ENCODE measurements around the gene TUBGCP2. TPM values are rescaled to one million over a fixed set of nuclear protein-coding genes. Genes with fewer than 3 reads are reported as not detected.
A peak's percentile ranks its signal among the peaks of the same experiment; 100 is the strongest.

Gene TUBGCP2
- total and polyA plus RNA-seq, 2 of the 13 experiments (the other 11 are each of a cell fraction or from before 2014, with no cell fraction given) = 21.3 to 34.5 TPM

DNA sequence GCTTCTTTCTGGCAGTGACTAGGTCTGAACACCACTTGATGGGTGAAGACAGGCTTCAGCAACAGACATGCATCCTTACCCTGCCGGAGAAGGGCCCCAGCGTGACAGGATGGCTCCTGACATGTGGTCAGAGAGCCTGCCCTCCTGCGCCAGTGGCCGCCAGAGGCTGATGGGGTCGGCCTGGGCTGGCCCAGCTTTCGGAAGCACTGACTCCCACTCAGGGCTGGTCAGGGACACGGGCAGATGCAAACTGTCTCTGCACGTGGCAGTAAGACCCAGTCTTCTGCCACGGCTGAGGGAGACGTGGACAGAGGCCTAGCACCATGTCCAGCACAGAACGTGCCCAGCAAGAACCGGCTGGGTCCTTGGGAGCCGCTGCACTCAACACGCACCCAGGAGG, 10.2 kb downstream of the TUBGCP2 start:
- intact Hi-C loops (cut with micrococcal nuclease; ENCODE audit: unreplicated experiment) (no loop called here), in situ Hi-C loops (cut with HindIII; ENCODE audit: extremely low pct_ligation_motif_present, low pct_unique_long_range_greater_than_20kb) (no loop called here)
- POLR2A ChIA-PET = no interaction called here
- DNase-seq (ENCODE audit: low spot score) (no peak), ATAC-seq (no peak), FAIRE-seq (no peak)
- Histone ChIP-seq H3K4me3 (replicated peaks in 1 of 3; ENCODE audit: insufficient read depth in 1 of 3, low read depth in 2 of 3, low read length in 3 of 3) (no peak overlapping the region), H3K4me2 (ENCODE audit: low read depth, low read length) (no peak overlapping the region), H3K4me1 (ENCODE audit: insufficient read depth, low read length) (no peaks in the 10 kb centered on the region), H3K27me3 (ENCODE audit: control insufficient read depth in 1 of 2, insufficient read depth in 2 of 2, low read length in 2 of 2) (no peaks in the 10 kb centered on the region), H3K36me3 (replicated peaks in 1 of 2; ENCODE audit: control insufficient read depth in 1 of 2, insufficient read depth in 2 of 2, low read length in 2 of 2) (peaks cover 42 to 76% of the 10 kb centered on the region in 2 experiments), H3K9me3 (ENCODE audit: low read length) (no peaks in the 10 kb centered on the region), H4K20me1 (ENCODE audit: insufficient read depth, low read length) (no peaks in the 10 kb centered on the region), H3K27ac (ENCODE audit: extremely low read length, insufficient read depth, low read length) (no peak overlapping the region), H3K9ac (ENCODE audit: insufficient read depth, low read depth, low read length) (no peak overlapping the region), H3K79me2 (ENCODE audit: insufficient read depth, low read length) (peaks cover under 1% of the 10 kb centered on the region), H2AFZ (ENCODE audit: low read length) (no peak overlapping the region)
- WGBS (ENCODE audit: low lambda C conversion rate) = 100% methylated on average over 7 of the region's 14 CpGs
- CTCF ChIA-PET (ENCODE audit: low intra/inter-chr PET ratio, low total read pairs) = no interaction called here
- BruUV-seq (replicated peaks) = no TSS peak
- TF ChIP-seq, protein P1, sequence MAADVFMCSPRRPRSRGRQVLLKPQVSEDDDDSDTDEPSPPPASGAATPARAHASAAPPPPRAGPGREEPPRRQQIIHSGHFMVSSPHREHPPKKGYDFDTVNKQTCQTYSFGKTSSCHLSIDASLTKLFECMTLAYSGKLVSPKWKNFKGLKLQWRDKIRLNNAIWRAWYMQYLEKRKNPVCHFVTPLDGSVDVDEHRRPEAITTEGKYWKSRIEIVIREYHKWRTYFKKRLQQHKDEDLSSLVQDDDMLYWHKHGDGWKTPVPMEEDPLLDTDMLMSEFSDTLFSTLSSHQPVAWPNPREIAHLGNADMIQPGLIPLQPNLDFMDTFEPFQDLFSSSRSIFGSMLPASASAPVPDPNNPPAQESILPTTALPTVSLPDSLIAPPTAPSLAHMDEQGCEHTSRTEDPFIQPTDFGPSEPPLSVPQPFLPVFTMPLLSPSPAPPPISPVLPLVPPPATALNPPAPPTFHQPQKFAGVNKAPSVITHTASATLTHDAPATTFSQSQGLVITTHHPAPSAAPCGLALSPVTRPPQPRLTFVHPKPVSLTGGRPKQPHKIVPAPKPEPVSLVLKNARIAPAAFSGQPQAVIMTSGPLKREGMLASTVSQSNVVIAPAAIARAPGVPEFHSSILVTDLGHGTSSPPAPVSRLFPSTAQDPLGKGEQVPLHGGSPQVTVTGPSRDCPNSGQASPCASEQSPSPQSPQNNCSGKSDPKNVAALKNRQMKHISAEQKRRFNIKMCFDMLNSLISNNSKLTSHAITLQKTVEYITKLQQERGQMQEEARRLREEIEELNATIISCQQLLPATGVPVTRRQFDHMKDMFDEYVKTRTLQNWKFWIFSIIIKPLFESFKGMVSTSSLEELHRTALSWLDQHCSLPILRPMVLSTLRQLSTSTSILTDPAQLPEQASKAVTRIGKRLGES (CRISPR knock-in tag; IDR thresholded peaks at IDR 0.05; ENCODE audit: borderline replicate concordance) = no peak
- TF ChIP-seq RBM22 (optimal IDR thresholded peaks at IDR 0.05; ENCODE audit: low read length) = peak; percentile 31

DNA sequence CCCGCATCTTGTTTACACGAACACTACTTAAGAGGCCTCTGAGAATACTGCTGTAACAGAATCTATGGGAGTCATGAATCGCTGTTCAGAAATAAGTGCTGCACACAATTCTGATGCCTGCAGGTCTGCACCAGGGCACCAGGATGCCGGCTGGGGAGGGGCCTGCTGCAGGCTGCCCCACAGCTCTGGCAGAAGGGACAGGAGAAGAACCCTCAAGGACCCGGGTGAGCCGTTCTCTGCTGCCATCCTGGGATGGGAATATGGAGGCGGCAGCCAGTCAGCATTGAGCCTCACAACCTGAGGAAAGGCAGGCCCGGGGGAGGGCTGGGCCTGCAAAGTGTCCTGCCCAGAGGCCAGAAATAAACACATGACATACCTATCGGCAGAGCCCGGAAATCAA, 11.2 kb downstream of the TUBGCP2 start:
- intact Hi-C loops (cut with micrococcal nuclease; ENCODE audit: unreplicated experiment) = no loop called here
- CTCF ChIA-PET (ENCODE audit: low intra/inter-chr PET ratio, low total read pairs) = no interaction called here
- peaks cover 41 to 78% of the 10 kb centered on the region in 2 experiments for H3K36me3 ChIP-seq (replicated peaks in 1 of 2; ENCODE audit: control insufficient read depth in 1 of 2, insufficient read depth in 2 of 2, low read length in 2 of 2)

More for the DNA sequence above, 11.2 kb downstream of the TUBGCP2 start:
- POLR2A ChIA-PET = no interaction called here
- DNase-seq (ENCODE audit: low spot score) (no peak), ATAC-seq (no peak), FAIRE-seq (no peak)
- Histone ChIP-seq H3K4me1 (ENCODE audit: insufficient read depth, low read length) (no peaks in the 10 kb centered on the region), H3K27ac (ENCODE audit: extremely low read length, insufficient read depth, low read length) (no peak overlapping the region), H3K79me2 (ENCODE audit: insufficient read depth, low read length) (no peaks in the 10 kb centered on the region), H3K27me3 (ENCODE audit: control insufficient read depth in 1 of 2, insufficient read depth in 2 of 2, low read length in 2 of 2) (no peaks in the 10 kb centered on the region), H4K20me1 (ENCODE audit: insufficient read depth, low read length) (no peaks in the 10 kb centered on the region), H3K4me2 (ENCODE audit: low read depth, low read length) (no peak overlapping the region), H3K9ac (ENCODE audit: insufficient read depth, low read depth, low read length) (no peak overlapping the region), H3K4me3 (replicated peaks in 1 of 3; ENCODE audit: insufficient read depth in 1 of 3, low read depth in 2 of 3, low read length in 3 of 3) (no peak overlapping the region), H2AFZ (ENCODE audit: low read length) (no peak overlapping the region), H3K9me3 (ENCODE audit: low read length) (no peaks in the 10 kb centered on the region)
- in situ Hi-C loops (cut with HindIII; ENCODE audit: extremely low pct_ligation_motif_present, low pct_unique_long_range_greater_than_20kb) = no loop called here
- no TSS peak for BruUV-seq (replicated peaks)
- TF ChIP-seq, protein P2, sequence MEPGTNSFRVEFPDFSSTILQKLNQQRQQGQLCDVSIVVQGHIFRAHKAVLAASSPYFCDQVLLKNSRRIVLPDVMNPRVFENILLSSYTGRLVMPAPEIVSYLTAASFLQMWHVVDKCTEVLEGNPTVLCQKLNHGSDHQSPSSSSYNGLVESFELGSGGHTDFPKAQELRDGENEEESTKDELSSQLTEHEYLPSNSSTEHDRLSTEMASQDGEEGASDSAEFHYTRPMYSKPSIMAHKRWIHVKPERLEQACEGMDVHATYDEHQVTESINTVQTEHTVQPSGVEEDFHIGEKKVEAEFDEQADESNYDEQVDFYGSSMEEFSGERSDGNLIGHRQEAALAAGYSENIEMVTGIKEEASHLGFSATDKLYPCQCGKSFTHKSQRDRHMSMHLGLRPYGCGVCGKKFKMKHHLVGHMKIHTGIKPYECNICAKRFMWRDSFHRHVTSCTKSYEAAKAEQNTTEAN (CRISPR knock-in tag; conservative IDR thresholded peaks at IDR 0.05) = no peak
- TF ChIP-seq ZNF543 (CRISPR knock-in tag; IDR thresholded peaks at IDR 0.05) = no peak
- TF ChIP-seq TRIM24 (CRISPR knock-in tag; IDR thresholded peaks at IDR 0.05) = no peak
- TF ChIP-seq JDP2 (CRISPR knock-in tag; IDR thresholded peaks at IDR 0.05; ENCODE audit: borderline replicate concordance) = no peak
- no peak for TF ChIP-seq GTF2F1 (IDR thresholded peaks at IDR 0.05; ENCODE audit: low read length)
- TF ChIP-seq PHF8 (CRISPR knock-in tag; IDR thresholded peaks at IDR 0.05) = no peak
- TF ChIP-seq SALL2 (CRISPR knock-in tag; IDR thresholded peaks at IDR 0.05) = no peak
- TF ChIP-seq ZSCAN20 (CRISPR knock-in tag; IDR thresholded peaks at IDR 0.05; ENCODE audit: borderline replicate concordance) = no peak
- TF ChIP-seq ZNF207 (IDR thresholded peaks at IDR 0.05; ENCODE audit: borderline replicate concordance) = no peak
- TF ChIP-seq, protein P3, sequence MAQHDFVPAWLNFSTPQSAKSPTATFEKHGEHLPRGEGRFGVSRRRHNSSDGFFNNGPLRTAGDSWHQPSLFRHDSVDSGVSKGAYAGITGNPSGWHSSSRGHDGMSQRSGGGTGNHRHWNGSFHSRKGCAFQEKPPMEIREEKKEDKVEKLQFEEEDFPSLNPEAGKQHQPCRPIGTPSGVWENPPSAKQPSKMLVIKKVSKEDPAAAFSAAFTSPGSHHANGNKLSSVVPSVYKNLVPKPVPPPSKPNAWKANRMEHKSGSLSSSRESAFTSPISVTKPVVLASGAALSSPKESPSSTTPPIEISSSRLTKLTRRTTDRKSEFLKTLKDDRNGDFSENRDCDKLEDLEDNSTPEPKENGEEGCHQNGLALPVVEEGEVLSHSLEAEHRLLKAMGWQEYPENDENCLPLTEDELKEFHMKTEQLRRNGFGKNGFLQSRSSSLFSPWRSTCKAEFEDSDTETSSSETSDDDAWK (CRISPR knock-in tag; IDR thresholded peaks at IDR 0.05) = no peak
- WGBS (ENCODE audit: low lambda C conversion rate) = 98% methylated on average over 3 of the region's 10 CpGs
